IPS-NIHi7 (cell line): ENCODE results near the gene HMOX2.

Experiments
- DNase-seq: peaks from one replicate; pipeline ENCODE4 v3.0.0; 2012; ENCODE audit warnings: mixed read lengths; ENCODE audit errors: extremely low spot score

HMOX2 gene

GRCh38 chr16:4505356-4506147 is 29.4 kb downstream of the HMOX2 start:
- DNase-seq: no peak

- peak; percentile 79 for DNase-seq
These were observed 30.3 kb downstream of the HMOX2 start for GRCh38 chr16:4506450-4506849.

DNA sequence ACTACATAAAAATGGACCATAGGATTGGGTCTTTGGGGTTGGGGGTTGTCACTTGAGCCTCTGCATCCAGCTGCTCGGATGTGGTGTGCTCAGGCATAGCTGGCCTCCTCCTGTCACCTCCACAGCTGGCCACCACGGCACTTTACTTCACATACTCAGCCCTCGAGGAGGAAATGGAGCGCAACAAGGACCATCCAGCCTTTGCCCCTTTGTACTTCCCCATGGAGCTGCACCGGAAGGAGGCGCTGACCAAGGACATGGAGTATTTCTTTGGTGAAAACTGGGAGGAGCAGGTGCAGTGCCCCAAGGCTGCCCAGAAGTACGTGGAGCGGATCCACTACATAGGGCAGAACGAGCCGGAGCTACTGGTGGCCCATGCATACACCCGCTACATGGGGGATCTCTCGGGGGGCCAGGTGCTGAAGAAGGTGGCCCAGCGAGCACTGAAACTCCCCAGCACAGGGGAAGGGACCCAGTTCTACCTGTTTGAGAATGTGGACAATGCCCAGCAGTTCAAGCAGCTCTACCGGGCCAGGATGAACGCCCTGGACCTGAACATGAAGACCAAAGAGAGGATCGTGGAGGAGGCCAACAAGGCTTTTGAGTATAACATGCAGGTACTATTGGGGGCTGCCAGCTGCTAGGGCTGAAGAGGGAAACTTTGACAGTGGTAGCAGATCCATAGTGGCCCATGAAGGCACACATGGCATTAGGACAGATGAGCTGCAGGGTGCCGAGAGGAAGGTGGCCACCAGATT is 31.6 kb downstream of the HMOX2 start:
- no peak for DNase-seq

- no peak for DNase-seq
These were observed 32.6 kb downstream of the HMOX2 start for GRCh38 chr16:4508806-4509205.

- no peak for DNase-seq
These were observed 33.2 kb downstream of the HMOX2 start for GRCh38 chr16:4509420-4509819.

DNA sequence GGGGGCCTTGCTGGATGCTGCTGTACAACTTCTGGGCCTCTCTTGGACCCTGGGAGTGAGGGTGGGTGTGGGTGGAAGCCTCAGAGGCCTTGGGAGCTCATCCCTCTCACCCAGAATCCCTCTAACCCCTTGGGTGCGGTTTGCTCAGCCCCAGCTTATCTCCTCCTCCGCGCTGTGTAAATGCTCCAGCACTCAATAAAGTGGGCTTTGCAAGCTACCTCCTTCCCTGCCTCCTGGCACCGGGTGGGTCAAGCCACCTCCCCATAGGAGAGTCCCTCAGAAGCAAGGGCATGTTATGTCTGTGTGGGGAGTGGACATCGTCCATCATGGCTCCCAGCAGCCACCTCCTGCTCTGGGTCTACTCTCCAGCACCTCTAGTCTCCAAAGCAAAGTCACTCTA is 33.9 kb downstream of the HMOX2 start:
- DNase-seq: no peak

- no peak for DNase-seq
These were observed 34.7 kb downstream of the HMOX2 start for GRCh38 chr16:4510747-4511426.

- DNase-seq: peak; percentile 88
These were observed 35.4 kb downstream of the HMOX2 start for GRCh38 chr16:4511441-4512082.

DNA sequence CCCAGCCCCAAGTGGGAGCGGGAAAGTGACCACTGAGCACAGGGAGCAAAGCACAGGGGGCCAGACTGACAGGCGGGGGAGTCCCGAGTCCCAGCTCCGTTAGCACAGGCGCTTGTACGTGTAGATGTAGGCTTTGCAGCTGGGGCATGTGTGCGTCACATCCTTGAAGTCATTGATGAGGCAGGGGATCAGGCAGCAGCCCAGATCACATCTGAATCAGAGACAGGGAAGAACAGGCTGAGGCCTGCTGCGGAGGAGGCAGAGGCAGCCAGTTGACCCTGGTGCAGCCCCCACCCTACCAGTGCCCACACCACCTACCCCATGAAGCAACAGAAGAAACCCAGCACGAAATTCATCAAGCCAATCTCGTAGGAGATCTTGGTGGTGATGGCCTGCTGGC is 36.3 kb downstream of the HMOX2 start:
- no peak for DNase-seq

DNA sequence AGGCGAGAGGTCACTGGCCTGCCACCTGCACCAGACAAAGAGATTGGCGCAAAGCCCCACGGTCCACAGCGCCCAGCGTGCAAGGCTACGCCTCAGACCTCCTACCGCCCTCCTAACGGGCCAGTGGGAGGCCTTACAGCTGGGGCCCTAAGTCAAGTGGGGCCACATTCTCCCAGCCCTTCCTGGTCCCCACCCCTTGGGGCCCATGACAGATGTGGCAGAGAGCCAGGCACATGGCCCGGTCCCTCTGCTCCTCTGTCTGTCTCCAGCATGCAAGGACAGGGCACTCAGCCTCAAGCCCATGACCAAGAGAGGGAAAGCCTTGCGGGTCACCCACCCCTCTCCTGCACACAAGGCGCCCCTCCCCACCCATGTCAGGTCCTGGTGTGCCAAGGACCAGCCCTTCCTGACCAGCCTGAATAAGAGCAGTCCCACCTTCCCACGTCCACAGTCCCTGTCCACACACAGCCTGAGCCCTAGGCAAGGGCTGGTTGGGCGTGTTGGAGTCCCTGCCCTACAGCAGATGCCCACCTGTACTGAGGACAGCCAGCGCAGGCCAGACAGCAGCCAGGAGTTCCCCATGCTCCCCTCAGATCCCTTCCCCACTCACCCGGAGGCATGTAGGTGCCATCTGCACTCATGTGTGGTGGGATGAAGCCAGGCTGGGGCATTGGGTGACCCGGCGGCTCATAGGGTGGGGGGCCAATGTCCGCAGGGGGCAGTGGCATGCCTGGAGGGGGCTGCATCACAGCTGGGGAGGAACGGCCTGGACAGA is 37.1 kb downstream of the HMOX2 start:
- DNase-seq: no peak

- no peak for DNase-seq
These were observed 37.7 kb downstream of the HMOX2 start for GRCh38 chr16:4513881-4514280.

- DNase-seq: no peak
These were observed 38.4 kb downstream of the HMOX2 start for GRCh38 chr16:4514606-4515005.

- no peak for DNase-seq
These were observed 39.5 kb downstream of the HMOX2 start for GRCh38 chr16:4515611-4516233.

DNA sequence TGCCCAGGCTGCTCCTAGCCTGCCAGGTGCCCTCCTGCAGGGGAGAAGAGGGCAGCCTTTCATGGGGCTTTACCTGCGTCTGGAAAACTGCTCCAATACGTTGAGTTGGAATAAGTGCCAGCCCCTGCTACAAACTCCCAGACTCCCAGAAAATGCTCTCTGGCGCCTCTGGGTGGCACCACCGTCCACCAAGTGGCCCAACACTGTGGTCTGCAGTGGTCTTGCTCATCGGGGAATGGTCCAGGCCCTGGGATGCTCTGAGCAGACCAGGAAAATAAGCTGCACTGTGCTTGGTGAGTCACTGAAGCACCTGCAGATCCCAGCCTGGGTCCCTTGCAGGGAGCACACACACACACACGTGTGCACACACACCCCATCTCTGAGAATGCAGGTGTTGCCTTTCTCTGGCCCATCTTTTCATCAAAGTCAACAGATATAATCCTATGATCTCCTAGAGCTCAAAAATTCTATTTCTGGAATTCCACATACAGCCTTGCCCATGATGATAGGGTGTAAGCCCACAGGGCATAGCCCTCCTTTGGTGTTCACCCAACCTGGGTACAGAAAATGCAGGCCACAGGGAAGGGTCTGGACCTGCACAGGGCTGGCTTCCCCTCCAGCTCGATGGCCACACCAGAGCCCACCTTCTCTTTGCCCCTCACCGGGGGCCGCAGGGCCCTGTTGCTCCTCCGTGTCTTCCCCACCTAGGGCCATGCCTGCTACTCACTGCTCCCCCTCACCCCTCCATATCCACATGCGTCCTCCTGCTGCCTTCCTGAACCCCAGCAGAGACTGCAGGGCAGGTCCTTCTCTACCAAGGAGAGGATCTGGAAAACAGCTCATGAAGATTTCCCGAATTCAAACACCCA is 41.8 kb downstream of the HMOX2 start:
- DNase-seq: peak; percentile 84

DNA sequence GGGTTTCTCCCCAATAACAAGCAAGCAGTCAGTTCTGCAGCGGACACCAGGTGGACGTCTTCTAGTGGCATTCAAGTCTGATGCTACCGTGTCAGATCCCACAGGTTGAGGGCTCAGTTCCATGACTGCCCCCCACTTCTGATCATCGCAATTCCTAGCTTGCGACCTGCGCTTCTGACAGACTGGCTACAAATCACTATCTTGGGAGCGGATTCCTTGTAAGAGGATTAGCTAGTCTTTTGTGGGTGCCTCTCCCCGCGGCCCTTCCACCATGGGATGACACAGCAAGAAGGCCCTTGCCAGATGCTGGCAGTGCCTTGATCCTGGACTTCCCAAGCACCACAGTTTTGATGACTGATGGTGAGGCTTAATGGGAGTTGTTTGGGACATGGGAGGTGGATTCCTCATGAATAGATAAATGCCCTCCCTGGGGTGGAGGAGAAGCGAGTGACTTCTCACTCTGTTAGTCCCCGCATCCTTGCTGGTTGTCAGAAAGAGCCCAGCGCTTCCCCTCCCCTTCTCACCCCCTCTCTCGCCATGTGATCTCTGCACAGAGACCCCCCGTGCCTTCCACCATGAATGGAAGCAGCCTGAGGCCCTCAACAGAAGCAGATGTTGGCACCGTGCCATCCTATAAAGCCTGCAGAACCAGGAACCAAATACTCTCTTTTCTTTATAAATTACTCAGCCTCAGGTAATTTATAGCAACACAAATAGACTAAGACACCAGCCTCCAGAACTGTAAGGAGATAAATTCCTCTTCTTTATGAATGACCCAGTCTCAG is 43.3 kb downstream of the HMOX2 start:
- no peak for DNase-seq

DNA sequence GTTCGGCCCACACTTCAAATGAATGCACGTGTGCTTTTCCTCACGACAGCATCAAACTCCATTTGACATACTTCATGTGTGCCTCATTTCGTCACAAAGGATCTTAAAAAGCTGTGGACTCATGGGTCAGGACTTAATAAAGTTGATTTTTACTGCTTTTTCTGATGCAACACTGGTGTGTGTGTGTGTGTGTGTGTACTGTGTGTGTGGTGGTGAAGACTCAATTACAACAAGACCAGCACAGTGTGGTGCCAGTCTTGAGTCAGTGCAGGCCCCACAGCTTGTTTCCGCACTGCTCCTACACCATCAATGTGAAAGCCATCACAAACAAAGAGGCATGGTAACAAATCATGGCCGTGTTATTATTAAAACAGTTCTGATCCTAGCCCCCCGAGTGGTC is 44.7 kb downstream of the HMOX2 start:
- DNase-seq: no peak

GRCh38 chr16:4522051-4522581 is 45.9 kb downstream of the HMOX2 start:
- no peak for DNase-seq

DNA sequence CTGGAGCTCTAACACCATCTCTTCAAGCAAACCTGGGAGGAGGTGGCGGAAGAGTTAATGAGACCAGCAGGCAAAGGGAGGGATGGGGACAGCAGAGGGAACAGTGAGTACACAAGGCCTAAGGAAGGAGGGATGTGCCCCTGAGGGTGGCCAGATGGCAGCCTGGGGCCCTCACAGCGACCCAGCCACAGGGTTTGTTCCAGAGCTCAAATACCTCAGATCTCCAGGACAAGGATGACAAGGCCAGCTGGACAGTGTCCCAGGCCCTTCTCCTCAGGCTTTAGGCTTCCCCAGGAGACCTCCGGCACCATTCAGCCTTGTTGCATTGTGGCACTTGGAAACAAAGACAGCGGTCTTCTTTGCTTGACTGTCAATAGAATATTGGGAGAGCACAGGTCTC is 47.5 kb downstream of the HMOX2 start:
- DNase-seq: no peak

DNA sequence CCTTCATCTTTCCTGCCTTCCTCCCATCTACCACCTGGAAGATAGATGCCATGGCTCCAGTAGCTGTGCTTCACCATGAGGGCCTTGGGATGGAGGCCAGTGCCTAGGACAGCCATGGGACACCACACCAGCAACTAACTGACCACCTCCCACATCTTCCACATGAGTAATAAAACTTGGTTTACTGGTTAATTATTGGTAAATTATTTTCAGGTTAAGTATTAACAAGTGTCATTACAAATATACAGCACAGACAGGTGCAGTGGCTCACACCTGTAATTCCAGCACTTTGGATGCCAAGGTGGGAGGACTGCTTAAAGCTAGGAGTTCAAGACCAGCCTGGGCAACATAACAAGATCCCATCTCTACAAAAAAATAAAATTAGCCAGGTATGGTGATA is 48.4 kb downstream of the HMOX2 start:
- DNase-seq: no peak
